H1 (cell line): ENCODE measurements around the gene CORIN. TPM values are rescaled to one million over a fixed set of nuclear protein-coding genes. Genes with fewer than 3 reads are reported as not detected.

Experiments used
- CTCF ChIA-PET: fragments of 300-600 bp; sonication (Branson Sonifier 250); formaldehyde crosslinking; loops from one replicate; lab custom pipeline; 2021; ENCODE audit not compliant: partially characterized antibody; lab: Charles Lee
- POLR2A ChIA-PET: fragments of 300-600 bp; sonication (Branson Sonifier 250); formaldehyde crosslinking; loops from one replicate; lab custom pipeline; 2021; ENCODE audit warnings: inconsistent platforms; ENCODE audit not compliant: partially characterized antibody; lab: Charles Lee
- DNase-seq, 2 experiments: peaks; one replicate each; pipeline versions ENCODE4 v3.0.0 to v3.0.0-alpha.2; 2010 to 2022; ENCODE audit warnings: low spot score in 2 of 2, low read depth in 1 of 2, mixed read lengths in 1 of 2
- FAIRE-seq: peaks from 2 replicates; lab custom pipeline; 2011; peaks lifted over from hg19 to GRCh38; lab: Jason Lieb, UNC
- H2AFZ ChIP-seq: 2 replicates; pipeline ENCODE4 v1.8.1; 2012; ENCODE audit warnings: low read length, inconsistent platforms
- H2AK5ac ChIP-seq: 2 replicates; pipeline ENCODE4 v1.6.1; 2013; ENCODE audit warnings: low read depth, low read length
- H2BK120ac ChIP-seq: replicated peaks from 2 replicates; pipeline ENCODE3; 2013; ENCODE audit warnings: low read depth, low read length, inconsistent platforms
- H2BK12ac ChIP-seq: 2 replicates; pipeline ENCODE4 v1.6.1; 2013; ENCODE audit warnings: low read depth, low read length
- H2BK15ac ChIP-seq: 2 replicates; pipeline ENCODE4 v1.6.1; 2013; ENCODE audit warnings: low read length
- H2BK20ac ChIP-seq: 2 replicates; pipeline ENCODE4 v1.6.1; 2013; ENCODE audit warnings: low read length
- H2BK5ac ChIP-seq: 2 replicates; pipeline ENCODE4 v1.6.1; 2013; ENCODE audit warnings: low read depth, low read length
- H3K14ac ChIP-seq: 2 replicates; pipeline ENCODE4 v1.6.1; 2013; ENCODE audit warnings: inconsistent platforms; ENCODE audit not compliant: insufficient read length
- H3K18ac ChIP-seq: 2 replicates; pipeline ENCODE4 v1.6.1; 2013; ENCODE audit warnings: low read length; ENCODE audit errors: extremely low read depth
- H3K23ac ChIP-seq: 2 replicates; pipeline ENCODE4 v1.6.1; 2013; ENCODE audit warnings: inconsistent platforms; ENCODE audit not compliant: insufficient read length
- H3K23me2 ChIP-seq: 2 replicates; pipeline ENCODE4 v1.6.1; 2013; ENCODE audit warnings: low read depth, low read length
- H3K27ac ChIP-seq: 2 replicates; pipeline ENCODE4 v1.6.1; 2011; ENCODE audit warnings: low read depth, low read length, inconsistent platforms
- H3K27me3 ChIP-seq, 4 experiments: replicated peaks in 1 of 4; 1 replicate in 1 of 4; 2 replicates in 3 of 4; pipeline versions ENCODE4 v1.6.1 to v1.8.1; 2011 to 2013; ENCODE audit warnings: low read length in 3 of 4, mild to moderate bottlenecking in 3 of 4, inconsistent platforms in 2 of 4, mixed read lengths in 2 of 4, moderate library complexity in 1 of 4; ENCODE audit not compliant: control insufficient read depth in 3 of 4, insufficient read depth in 3 of 4; ENCODE audit errors: extremely low read depth in 1 of 4
- H3K36me3 ChIP-seq, 4 experiments: 2 replicates each; pipeline versions ENCODE4 v1.6.1 to v1.8.1; 2011 to 2013; ENCODE audit warnings: mild to moderate bottlenecking in 4 of 4, low read length in 3 of 4, moderate library complexity in 2 of 4, control low read depth in 1 of 4, inconsistent platforms in 1 of 4; ENCODE audit not compliant: insufficient read depth in 4 of 4, control insufficient read depth in 2 of 4
- H3K4ac ChIP-seq: replicated peaks from 2 replicates; pipeline ENCODE3; 2013; ENCODE audit warnings: low read length, low read depth, mixed read lengths, inconsistent platforms; ENCODE audit not compliant: insufficient read length
- H3K4me1 ChIP-seq, 4 experiments: replicated peaks in 1 of 4; 1 replicate in 1 of 4; 2 replicates in 3 of 4; pipeline versions ENCODE4 v1.6.1 to v1.8.1; 2011 to 2013; ENCODE audit warnings: low read length in 3 of 4, inconsistent platforms in 2 of 4, mixed read lengths in 1 of 4; ENCODE audit not compliant: insufficient read depth in 4 of 4, control insufficient read depth in 3 of 4
- H3K4me2 ChIP-seq, 2 experiments: 2 replicates each; pipeline versions ENCODE4 v1.6.1 to v1.8.1; 2011 to 2013; ENCODE audit warnings: low read depth in 2 of 2, low read length in 2 of 2, control low read depth in 1 of 2, inconsistent platforms in 1 of 2, mild to moderate bottlenecking in 1 of 2; ENCODE audit not compliant: insufficient read depth in 1 of 2
- H3K4me3 ChIP-seq, 4 experiments: fragments of 200-600, 300-600 bp in 1 of 4; sonication (generic), shearing (Covaris generic), sonication (Bioruptor Twin) in 1 of 4; 2 replicates each; pipeline versions ENCODE4 v1.5.1 to v1.8.1; 2011 to 2016; ENCODE audit warnings: low read length in 4 of 4, low read depth in 3 of 4, control low read depth in 2 of 4, inconsistent platforms in 2 of 4, mild to moderate bottlenecking in 2 of 4, mixed read lengths in 1 of 4, moderate library complexity in 1 of 4; ENCODE audit not compliant: insufficient read depth in 2 of 4; ENCODE audit errors: extremely low read depth in 1 of 4
- H3K56ac ChIP-seq: replicated peaks from 2 replicates; pipeline ENCODE3; 2013; ENCODE audit warnings: low read depth, mild to moderate bottlenecking, mixed read lengths, low read length, inconsistent platforms; ENCODE audit not compliant: insufficient read length
- H3K79me1 ChIP-seq: 2 replicates; pipeline ENCODE4 v1.6.1; 2013; ENCODE audit warnings: low read depth, low read length, control low read depth
- H3K79me2 ChIP-seq, 2 experiments: 2 replicates each; pipeline versions ENCODE4 v1.6.1 to v1.8.1; 2012 to 2013; ENCODE audit warnings: low read length in 2 of 2, mild to moderate bottlenecking in 2 of 2, inconsistent platforms in 1 of 2; ENCODE audit not compliant: insufficient read depth in 2 of 2, control insufficient read depth in 1 of 2
- H3K9ac ChIP-seq, 4 experiments: replicated peaks in 1 of 4; 1 replicate in 1 of 4; 2 replicates in 3 of 4; pipeline versions ENCODE4 v1.6.1 to v1.8.1; 2011 to 2013; ENCODE audit warnings: low read depth in 3 of 4, low read length in 3 of 4, control low read depth in 2 of 4, mild to moderate bottlenecking in 2 of 4, moderate library complexity in 2 of 4, inconsistent platforms in 1 of 4; ENCODE audit errors: extremely low read depth in 1 of 4
- H3K9me3 ChIP-seq, 2 experiments: 2 replicates each; pipeline versions ENCODE4 v1.6.1 to v1.8.1; 2012 to 2013; ENCODE audit warnings: mild to moderate bottlenecking in 2 of 2, moderate library complexity in 2 of 2, control low read depth in 1 of 2, inconsistent platforms in 1 of 2, low read depth in 1 of 2, low read length in 1 of 2, mixed read lengths in 1 of 2; ENCODE audit not compliant: insufficient read depth in 2 of 2
- H4K20me1 ChIP-seq, 2 experiments: replicated peaks in 1 of 2; 2 replicates each; pipeline versions ENCODE3 to v1.8.1; 2011 to 2013; ENCODE audit warnings: inconsistent platforms in 2 of 2, low read length in 2 of 2, mild to moderate bottlenecking in 1 of 2; ENCODE audit not compliant: insufficient read depth in 2 of 2, control insufficient read depth in 1 of 2
- H4K5ac ChIP-seq: 2 replicates; pipeline ENCODE4 v1.6.1; 2013; ENCODE audit warnings: low read length, low read depth, mixed read lengths, inconsistent platforms; ENCODE audit not compliant: insufficient read length
- H4K8ac ChIP-seq: 2 replicates; pipeline ENCODE4 v1.8.0; 2013; ENCODE audit warnings: mild to moderate bottlenecking, moderate library complexity, low read length, inconsistent platforms; ENCODE audit not compliant: insufficient read depth; ENCODE audit errors: extremely low read depth
- H4K91ac ChIP-seq: replicated peaks from 2 replicates; pipeline ENCODE3; 2013; ENCODE audit warnings: low read length, mixed read lengths, inconsistent platforms; ENCODE audit not compliant: insufficient read length
- CBX5 ChIP-seq: fragments of 300-800, 300-1000 bp; sonication (generic); IDR thresholded peaks from 2 replicates; pipeline ENCODE4 v1.7.1; 2016; ENCODE audit warnings: antibody characterized with exemption, low read length, low read depth
- EZH2 ChIP-seq: fragments of 200-600 bp; sonication (generic); IDR thresholded peaks from 2 replicates; pipeline ENCODE4 v1.7.1; 2012; ENCODE audit warnings: low read depth, mild to moderate bottlenecking, moderate library complexity, low read length, inconsistent platforms; ENCODE audit not compliant: severe bottlenecking
- KDM4A ChIP-seq: IDR thresholded peaks from one replicate; pipeline ENCODE4 v1.7.1; 2012; ENCODE audit warnings: low read depth, mild to moderate bottlenecking, moderate library complexity, low read length, inconsistent platforms; ENCODE audit not compliant: severe bottlenecking
- KDM5A ChIP-seq: fragments of 200-600 bp; IDR thresholded peaks from 2 replicates; pipeline ENCODE4 v1.7.1; 2012; ENCODE audit warnings: mild to moderate bottlenecking, low read length, inconsistent platforms, mixed read lengths
- PHF8 ChIP-seq: fragments of 200-600 bp; sonication (generic); conservative IDR thresholded peaks from 2 replicates; pipeline ENCODE4 v1.7.1; 2012; ENCODE audit warnings: low read depth, mild to moderate bottlenecking, inconsistent platforms, low read length, moderate library complexity
- POLR2AphosphoS5 ChIP-seq: IDR thresholded peaks from 2 replicates; pipeline ENCODE4 v1.6.1; 2011; ENCODE audit warnings: low read depth, low read length
- POU5F1 ChIP-seq: IDR thresholded peaks from 2 replicates; pipeline ENCODE4 v1.6.1; 2011; ENCODE audit warnings: low read depth, mild to moderate bottlenecking, low read length, moderate library complexity
- RNF2 ChIP-seq: fragments of 200-900, 300-1000 bp; sonication (generic); IDR thresholded peaks from 2 replicates; pipeline ENCODE4 v1.7.1; 2016; ENCODE audit warnings: borderline replicate concordance, low read depth, mild to moderate bottlenecking, antibody characterized with exemption, low read length; ENCODE audit not compliant: poor library complexity, severe bottlenecking; ENCODE audit errors: missing control alignments
- SAP30 ChIP-seq: fragments of 300-600 bp; sonication (generic); IDR thresholded peaks from 2 replicates; pipeline ENCODE4 v1.7.1; 2012; ENCODE audit warnings: low read length, moderate library complexity, mild to moderate bottlenecking, inconsistent platforms; ENCODE audit not compliant: insufficient read depth, insufficient replicate concordance
- SIRT6 ChIP-seq: IDR thresholded peaks from one replicate; pipeline ENCODE4 v1.7.1; 2012; ENCODE audit warnings: low read length, inconsistent platforms
- SRF ChIP-seq: IDR thresholded peaks from 2 replicates; pipeline ENCODE4 v1.6.1; 2011; ENCODE audit warnings: mild to moderate bottlenecking, low read depth, low read length, moderate library complexity
- SUZ12 ChIP-seq: fragments of 200-600 bp; sonication (generic); IDR thresholded peaks from 2 replicates; pipeline ENCODE4 v1.6.1; 2012; ENCODE audit warnings: mild to moderate bottlenecking, inconsistent platforms, low read length, moderate library complexity, mixed read lengths
- TBP ChIP-seq: IDR thresholded peaks from 2 replicates; pipeline ENCODE4 v1.6.1; 2011; ENCODE audit warnings: low read depth, low read length, improper control_type of control experiment
- ZNF274 ChIP-seq: IDR thresholded peaks from 2 replicates; pipeline ENCODE4 v1.7.0; 2012; ENCODE audit warnings: low read length, borderline replicate concordance; ENCODE audit errors: extremely low read depth
- WGBS, 2 experiments: shearing (Covaris generic) in 1 of 2; methylation state at CpG; one replicate each; pipeline versions ENCODE4 v1.1.6 to v1.1.7; 2013 to 2015; ENCODE audit warnings: low lambda C conversion rate in 2 of 2, mixed read lengths in 2 of 2, inconsistent platforms in 1 of 2, low coverage in 1 of 2, missing lambda C conversion rate in 1 of 2; ENCODE audit not compliant: insufficient replicate concordance in 2 of 2, insufficient coverage in 1 of 2, insufficient read length in 1 of 2; ENCODE audit errors: extremely low coverage in 1 of 2, missing lambda C conversion rate in 1 of 2; 5-methylcytosine and 5-hydroxymethylcytosine counted together
- polyA plus RNA-seq, 7 experiments: library from polyadenylated mRNA; depleted of rRNA in 3 of 7; stranded (reverse) in 5 of 7; unstranded in 2 of 7; fragments of >200 nt in 5 of 7; fragments of 200-250 nt in 2 of 7; gene quantifications; 1 replicate in 5 of 7; 2 replicates in 1 of 7; 4 replicates in 1 of 7; pipeline versions ENCODE4 v1.2.1 to v1.2.3, GENCODE V29; 2011 to 2013; ENCODE audit warnings: missing spikeins in 2 of 7, mixed read lengths in 2 of 7
- total RNA-seq: library from RNA; stranded (reverse); fragmentation: NEBNext Ultra II Directional; extraction: Animal tissue kit (Norgen Biotek cat#: 25700); gene quantifications from 2 replicates; pipeline ENCODE4 v1.2.1, GENCODE V29; 2021

CORIN gene
- total and polyA plus RNA-seq, 2 of the 8 experiments (the other 6 are each of a cell fraction or from before 2014, with no cell fraction given) = 0.09 to 0.32 TPM

DNA sequence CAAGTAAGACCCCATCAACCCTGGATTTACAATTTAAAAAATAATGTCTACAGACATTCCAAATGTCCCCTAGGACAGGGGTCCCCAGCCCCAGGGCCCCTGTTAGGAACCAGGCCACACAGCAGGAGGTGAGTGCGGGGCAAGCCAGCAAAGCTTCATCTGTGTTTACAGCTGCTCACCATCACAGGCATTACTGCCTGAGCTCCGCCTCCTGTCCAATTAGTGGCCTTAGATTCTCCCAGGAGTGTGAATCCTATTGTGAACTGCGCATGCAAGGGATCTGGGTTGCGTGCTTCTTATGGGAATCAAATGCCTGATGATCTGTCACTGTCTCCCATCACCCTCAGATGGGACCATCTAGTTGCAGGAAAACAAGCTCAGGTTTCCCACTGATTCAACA is 206.7 kb downstream of the CORIN start:
- H2AK5ac ChIP-seq = no peak overlapping the region
- no peak for DNase-seq
- no peak overlapping the region for H3K4me2 ChIP-seq
- no peak overlapping the region for H3K4ac ChIP-seq
- H4K20me1 ChIP-seq = no peaks in the 10 kb centered on the region
- no peak overlapping the region for H3K23ac ChIP-seq
- no peak overlapping the region for H2BK12ac ChIP-seq
- no peak overlapping the region for H3K9ac ChIP-seq
- H2BK15ac ChIP-seq = no peak overlapping the region
- H2BK20ac ChIP-seq = no peak overlapping the region
- H3K23me2 ChIP-seq = no peaks in the 10 kb centered on the region
- no peak overlapping the region for H2AFZ ChIP-seq
- H4K8ac ChIP-seq = no peak overlapping the region
- no peaks in the 10 kb centered on the region for H3K79me1 ChIP-seq
- no peak overlapping the region for H2BK5ac ChIP-seq
- H3K4me1 ChIP-seq = no peaks in the 10 kb centered on the region
- H3K14ac ChIP-seq = no peak overlapping the region
- WGBS, 2 experiments = 90% methylated on average over 4 of the region's 4 CpGs; no CpG with 5 or more reads in 1 of the 2 experiments
- no peak overlapping the region for H3K18ac ChIP-seq
- TF ChIP-seq POU5F1 (no peak), POLR2AphosphoS5 (no peak), KDM4A (no peak), ZNF274 (no peak), TBP (no peak), SIRT6 (no peak), PHF8 (no peak), SUZ12 (no peak), EZH2 (no peak), RNF2 (no peak), SAP30 (no peak), SRF (no peak), KDM5A (no peak), CBX5 (no peak)
- no peak overlapping the region for H4K91ac ChIP-seq
- no peak overlapping the region for H3K4me3 ChIP-seq
- H3K27me3 ChIP-seq = no peaks in the 10 kb centered on the region
- no peak for FAIRE-seq
- H3K9me3 ChIP-seq = 0 out of 4 replicates have a peak, but pooled peaks cover 0 to 2% of the 10 kb centered on the region in 2 experiments
- CTCF ChIA-PET = interaction anchor here (0.9 kb wide), 1 partner anchor 14 kb away, joined by 3 read pairs; no protein-coding TSS in a partner anchor
- H3K27ac ChIP-seq = no peak overlapping the region
- POLR2A ChIA-PET = interaction anchor here (1.4 kb wide), 1 partner anchor 12 kb away, joined by 3 read pairs; no protein-coding TSS in a partner anchor
- no peaks in the 10 kb centered on the region for H3K79me2 ChIP-seq
- H4K5ac ChIP-seq = no peak overlapping the region
- H3K56ac ChIP-seq = no peak overlapping the region
- no peaks in the 10 kb centered on the region for H3K36me3 ChIP-seq
- H2BK120ac ChIP-seq = no peak overlapping the region
